RPMI8226 (cell line): Measurements from ENCODE around the gene HOXA13.

Experiments
- DNase-seq: peaks from one replicate; pipeline ENCODE4 v3.0.0-alpha.2; 2015

HOXA13 gene

GRCh38 chr7:27199849-27200760 lies at the start of gene HOXA13:
HOXA13 (minus strand) TSS chr7:27200091; CDS start chr7:27200077, 14 bp downstream.
- DNase-seq = peak; percentile 34

DNA sequence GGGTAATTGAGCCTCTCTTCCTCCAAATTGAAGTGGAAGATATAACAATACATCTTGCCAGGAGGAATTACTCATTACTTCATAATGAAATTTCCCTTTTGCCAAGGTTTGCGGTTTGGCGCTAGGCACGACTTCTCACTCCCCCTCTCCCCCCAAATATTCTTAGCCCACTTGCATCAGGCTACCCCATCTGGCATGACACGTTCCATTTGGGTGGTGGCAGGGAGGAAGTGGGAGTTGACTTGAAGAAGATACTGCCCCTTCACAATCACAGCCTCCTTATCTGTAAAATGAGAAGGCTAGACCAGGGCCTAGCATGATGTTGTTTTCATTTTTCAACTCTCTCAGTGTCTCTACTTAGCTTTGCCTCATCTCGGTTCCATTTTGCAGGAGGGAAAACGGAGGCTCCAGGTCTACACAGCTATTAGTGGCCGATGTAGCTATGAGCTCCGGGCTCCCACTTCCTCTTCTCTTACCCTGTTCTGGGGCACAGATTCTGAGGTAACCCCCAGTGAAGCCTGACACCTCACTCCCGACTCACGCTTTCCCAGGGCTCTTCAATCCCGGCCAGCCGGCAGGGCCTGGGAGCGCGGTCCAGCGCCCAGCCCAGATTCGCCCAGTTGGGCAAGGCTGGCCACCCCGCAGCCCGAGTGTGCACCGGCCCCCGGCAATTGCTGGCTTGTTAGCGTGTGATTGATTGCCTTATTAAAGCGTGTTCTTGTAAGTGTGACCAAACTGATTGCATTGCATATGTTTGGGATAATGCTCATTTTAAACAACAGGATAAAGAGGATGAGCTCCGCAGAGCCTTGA lies 49.2 kb upstream of the HOXA13 start:
- no peak for DNase-seq

DNA sequence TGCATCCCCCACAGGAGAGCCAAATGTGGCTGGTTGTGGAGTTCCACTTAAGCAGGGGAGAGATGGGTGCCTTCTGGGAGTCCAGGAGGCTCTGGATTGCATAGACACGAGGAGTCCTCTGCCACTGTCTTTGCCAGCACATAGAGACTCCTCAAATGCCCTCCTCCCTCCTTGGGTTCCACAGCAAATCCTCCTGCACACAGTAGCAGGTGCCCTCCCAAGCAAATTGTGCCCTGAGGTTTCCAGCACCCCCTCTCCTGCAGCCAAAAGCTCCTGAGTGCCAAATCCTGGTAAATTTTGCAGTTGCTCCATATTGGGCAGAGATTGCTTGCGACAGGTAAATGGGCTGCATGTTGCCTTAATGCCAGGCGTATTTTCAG lies 48.5 kb upstream of the HOXA13 start:
- no peak for DNase-seq

DNA sequence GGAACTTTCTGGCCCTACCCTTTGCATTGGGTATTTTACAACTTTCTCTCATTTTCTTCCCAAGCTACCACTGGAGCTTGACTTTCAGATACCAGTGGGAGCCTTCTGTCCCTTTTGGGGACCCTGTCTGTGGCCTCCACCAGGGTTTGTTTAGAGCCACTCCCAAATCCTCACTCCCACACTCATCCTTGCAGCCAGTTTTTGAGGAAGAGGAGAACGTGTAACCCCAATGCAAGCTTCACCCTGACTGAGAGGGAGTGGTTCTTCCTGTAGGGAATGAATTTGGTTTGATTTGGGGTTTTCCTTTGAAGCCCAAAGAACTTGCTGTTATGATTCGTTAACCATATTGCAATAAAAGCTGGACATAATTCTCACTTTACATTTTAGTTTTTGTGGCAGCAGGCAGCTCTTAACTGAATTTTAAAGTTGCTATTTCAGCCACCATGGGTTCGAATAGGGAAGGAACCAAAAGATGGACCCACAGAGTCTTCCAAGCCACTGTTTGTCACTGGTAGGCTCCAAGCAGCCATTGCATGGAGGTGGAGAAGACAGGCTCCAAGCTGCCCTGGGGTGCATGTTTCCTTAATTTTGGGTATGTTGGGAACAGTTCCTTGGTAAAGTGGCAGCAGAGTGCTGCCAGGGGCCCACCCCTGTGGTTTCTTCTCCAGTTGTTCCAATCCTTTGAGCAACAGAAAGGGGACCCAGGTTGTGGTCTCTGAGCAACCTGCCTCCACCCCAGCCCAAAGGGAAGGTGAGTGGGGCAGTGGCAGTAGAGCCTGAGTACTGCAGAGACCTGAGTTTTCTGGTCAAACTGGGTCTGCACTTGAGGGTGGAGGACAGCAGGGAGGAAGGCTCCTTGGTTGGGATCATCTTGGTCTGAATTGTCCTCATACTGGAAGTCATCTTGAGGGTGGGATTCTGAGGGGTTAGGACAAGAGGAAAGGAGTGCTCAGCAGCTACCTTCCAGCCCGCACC lies 47.8 kb upstream of the HOXA13 start:
- no peak for DNase-seq

- no peak for DNase-seq
These were observed 47.1 kb upstream of the HOXA13 start for GRCh38 chr7:27247000-27247399.

GRCh38 chr7:27245798-27246691 lies 46.2 kb upstream of the HOXA13 start:
- DNase-seq = no peak

DNA sequence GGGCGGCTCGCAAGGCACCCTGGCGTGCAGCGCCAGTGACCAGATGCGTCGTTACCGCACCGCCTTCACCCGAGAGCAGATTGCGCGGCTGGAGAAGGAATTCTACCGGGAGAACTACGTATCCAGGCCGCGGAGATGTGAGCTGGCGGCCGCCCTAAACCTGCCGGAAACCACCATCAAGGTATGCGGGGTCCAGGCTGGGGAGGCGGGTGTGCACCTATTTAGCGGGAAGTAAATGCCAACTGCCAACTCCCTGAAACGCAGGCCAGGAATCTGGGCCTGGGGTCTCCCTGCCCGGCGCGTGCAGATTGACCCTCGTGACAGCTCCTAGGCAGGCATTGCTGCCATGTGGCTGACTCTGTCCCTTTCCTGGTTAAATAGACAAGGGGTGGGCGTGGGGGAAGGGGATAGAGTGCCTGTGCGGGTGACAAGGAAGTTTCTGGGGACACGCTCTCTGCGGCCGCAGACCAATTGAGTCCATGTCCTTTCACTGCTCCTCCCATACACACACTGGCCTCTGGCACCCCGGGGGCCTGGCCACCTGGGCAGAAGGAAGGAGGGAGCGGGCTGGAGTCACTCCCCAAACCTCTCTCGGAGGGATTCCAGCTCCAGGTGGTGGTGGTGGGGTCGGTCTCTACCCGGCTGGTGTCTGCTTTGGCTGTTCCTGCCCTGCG lies 45.4 kb upstream of the HOXA13 start:
- DNase-seq = no peak

- DNase-seq = no peak
These were observed 44.7 kb upstream of the HOXA13 start for GRCh38 chr7:27244488-27245123.

DNA sequence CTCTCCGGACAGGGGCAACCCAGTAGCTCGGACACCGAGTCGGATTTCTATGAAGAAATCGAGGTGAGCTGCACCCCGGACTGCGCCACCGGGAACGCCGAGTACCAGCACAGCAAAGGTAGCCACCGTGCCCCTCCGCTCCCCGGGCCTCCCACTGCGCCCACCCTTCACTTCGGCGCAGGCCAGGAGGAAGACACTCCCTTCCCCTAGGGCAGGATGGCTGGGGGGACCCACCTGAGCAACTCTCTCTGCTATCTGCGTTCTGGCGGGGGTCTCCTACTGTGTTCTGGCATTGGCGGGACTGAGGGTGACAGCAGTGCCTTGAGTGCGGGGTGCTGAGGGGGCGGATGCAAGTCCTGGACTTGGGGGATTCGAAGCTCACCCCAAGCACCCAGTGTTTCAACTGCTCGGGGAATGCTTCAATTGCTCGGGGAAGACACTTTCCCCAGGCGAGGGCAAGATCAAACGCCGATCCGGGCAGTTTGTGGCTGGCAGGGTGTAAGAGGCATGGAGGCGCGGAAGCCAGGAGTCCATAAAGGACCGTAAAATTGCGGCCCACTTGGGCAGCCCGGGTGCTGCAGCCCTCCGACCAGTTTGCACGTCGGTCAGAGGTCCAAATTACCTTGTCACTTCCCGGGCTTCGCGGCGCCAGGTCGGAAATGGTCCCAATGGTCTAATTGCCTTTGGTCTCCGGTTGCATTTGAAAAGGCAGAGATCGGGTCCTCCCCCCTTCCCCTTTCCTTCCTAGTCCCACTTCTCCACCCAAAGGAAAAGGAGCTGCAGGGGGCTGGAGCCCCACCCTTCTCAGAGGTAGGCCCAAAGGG lies 43.7 kb upstream of the HOXA13 start:
- no peak for DNase-seq

DNA sequence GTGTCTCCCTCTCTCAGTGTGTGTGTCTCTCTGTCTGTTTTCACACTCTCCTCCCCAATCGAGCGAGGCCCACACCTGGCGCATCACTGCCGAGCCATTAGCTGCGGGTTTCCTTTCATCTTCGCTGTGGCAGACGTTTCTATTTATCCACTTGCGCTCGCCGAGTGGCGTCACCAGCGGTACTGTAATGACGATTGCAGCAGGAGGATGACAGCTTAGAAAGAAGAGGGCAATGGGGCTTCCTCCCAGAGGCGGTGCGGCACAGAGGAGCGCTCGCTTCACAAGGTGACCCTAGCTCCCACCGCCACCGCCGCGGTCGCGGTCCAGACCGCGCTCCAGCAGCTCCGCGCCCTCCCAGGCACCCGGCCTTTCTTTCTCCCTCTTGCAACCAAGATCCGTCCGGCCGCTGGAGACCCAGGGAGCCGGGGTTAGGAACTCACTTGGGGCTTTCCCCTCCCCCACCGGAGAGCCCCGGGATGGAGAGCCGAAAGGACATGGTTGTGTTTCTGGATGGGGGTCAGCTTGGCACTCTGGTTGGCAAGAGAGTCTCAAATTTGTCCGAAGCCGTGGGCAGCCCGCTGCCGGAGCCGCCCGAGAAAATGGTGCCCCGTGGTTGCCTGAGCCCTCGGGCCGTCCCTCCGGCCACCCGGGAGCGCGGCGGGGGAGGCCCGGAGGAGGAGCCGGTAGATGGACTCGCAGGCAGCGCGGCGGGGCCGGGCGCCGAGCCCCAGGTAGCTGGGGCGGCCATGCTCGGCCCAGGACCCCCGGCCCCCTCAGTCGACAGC lies 42.9 kb upstream of the HOXA13 start, which contains the start of gene EVX1:
Gene EVX1, plus strand, starts transcription at position 248 of the 785 bp plus-strand sequence. Its CDS starts 229 bp downstream, at position 477.
- DNase-seq = no peak

DNA sequence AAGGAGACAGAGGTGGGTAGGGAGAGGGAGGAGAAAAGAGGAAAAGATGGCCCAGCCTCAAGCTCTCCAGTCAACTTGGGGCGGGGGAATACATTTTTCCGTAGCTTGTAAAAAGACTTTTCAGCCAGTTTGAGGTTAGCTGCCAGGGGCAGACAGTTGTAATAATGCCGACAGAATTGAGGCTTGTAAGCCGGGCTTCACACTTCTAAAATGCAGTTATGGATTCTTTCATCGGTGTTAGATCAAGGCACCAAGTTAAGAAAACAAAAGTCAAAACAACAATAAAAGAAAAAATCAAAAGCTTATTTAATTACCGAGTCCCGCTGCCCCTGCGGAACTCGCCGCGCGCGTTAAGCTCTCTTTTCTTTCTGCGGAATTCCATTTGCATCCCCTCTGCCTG lies 42.3 kb upstream of the HOXA13 start:
- DNase-seq = no peak

DNA sequence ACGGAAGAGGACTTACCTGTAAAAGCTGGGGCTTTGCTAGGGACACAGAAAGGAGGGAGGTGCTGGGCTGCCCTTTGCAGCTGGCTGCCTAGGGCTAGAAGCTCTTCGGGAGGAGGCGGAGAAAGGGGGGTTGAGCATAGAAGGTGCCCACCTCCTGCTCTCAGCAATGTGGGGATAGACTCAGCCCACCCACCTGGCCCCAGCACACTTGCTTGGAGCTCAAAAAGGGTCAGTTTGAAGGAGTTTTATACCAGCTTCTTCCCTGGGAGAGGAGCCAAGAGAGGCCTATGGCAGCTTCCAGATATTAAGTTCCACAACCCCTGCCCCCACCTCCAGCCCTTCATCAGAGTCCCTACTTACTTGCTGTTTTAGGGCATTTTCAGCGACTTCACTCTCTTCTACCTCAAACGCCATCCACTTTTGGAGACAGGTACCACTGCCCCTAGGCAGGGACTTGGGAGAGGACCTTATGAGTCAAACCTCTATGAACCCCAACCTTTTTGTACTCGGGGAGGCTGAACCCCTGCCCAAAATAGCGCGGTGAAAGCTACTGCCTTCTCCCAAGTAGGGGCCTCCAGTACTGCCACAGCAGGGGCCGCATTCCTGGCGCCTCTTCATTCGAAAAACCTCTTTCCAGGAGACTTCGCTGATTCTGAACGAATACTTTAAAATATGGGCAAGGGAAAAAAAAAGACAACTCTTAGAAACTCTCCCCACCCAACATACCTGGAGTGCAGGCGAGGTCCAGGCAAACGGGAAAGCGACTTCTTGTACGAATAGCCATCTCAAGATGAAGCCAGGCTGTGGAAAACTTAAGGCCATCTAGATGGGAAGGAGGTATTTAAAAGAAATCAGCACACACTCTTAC lies 41.5 kb upstream of the HOXA13 start:
- DNase-seq = no peak

DNA sequence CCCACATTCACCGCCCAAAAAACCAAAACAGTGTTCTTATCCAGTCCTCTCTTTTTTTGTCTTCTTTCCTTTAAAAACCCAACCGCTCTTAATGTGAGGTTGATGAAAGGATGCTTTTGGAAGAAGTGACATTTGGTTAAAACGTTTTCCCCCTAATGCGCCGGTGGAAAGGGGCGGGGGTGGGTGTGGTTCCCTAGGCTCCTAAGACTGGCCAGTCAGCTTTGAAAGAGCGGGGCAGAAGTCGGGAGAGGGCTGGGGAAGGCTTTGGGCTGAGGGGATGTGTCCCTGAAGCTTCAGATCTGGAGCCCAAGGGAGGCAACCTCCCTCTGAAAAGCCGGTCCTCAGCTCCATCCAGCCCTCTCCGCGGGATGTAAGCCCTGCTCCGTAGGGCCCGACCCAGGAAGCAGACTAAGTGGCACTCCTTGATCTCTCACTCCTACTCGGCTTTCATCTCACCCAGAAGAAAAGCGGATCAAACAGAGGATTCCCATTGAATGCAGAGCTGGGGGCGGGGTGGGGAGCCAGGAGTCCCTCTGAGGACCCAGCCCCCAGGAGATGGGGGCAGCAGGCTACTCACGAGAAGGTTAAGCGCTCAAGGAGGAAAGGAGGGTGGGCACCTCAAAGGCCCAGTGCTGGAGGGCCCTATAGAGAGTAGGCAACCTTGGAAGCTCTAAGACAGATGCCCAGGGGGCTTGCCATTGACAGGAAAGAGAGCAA lies 40.3 kb upstream of the HOXA13 start:
- DNase-seq = no peak

GRCh38 chr7:27239387-27240014 lies 39.6 kb upstream of the HOXA13 start:
- no peak for DNase-seq

DNA sequence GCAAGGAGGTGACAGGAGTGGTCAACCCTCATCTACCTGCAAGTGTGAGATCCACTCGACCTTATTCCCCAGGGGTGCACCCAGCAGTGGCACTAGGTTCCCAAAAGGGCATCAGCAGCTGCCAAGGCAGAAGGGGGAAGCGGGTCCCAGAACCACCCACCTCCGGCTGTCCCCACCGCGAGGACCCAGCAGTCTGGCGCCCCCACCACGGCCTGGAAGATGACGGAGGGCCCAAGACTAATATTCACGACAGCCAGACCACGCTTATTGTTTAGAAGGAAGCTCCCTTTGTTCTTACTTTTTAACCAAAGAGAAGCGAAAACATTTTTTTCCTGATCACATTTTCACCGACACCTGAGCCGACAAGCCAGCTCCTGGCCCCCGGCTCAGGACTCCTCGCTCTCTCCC lies 39.1 kb upstream of the HOXA13 start:
- DNase-seq = no peak

GRCh38 chr7:27237735-27238334 lies 37.9 kb upstream of the HOXA13 start:
- DNase-seq = no peak
